ENCODE measurements around the gene FAM13B.
"Not testable (repeated sequence)": the region's sequence is repeated elsewhere in the genome, so short reads cannot be mapped to it uniquely, and the experiment has no call there.

Gene FAM13B

GRCh38 chr5:137959488-137959887 lies 73.4 kb downstream of the FAM13B start:
- H3K27me3 ChIP-seq (ENCODE audit: insufficient read depth, poor library complexity, severe bottlenecking): no peaks in the 10 kb centered on the region
- no peak overlapping the region for H3K4me3 ChIP-seq (replicated peaks; ENCODE audit: insufficient read depth, low read length)
- H3K27ac ChIP-seq (replicated peaks): no peak overlapping the region
- no peak for DNase-seq (ENCODE audit: low read depth in 1 of 2, low spot score in 1 of 2)
- TF ChIP-seq POLR2AphosphoS5 (IDR thresholded peaks at IDR 0.05; ENCODE audit: low read depth): no peak
- no peak for TF ChIP-seq CTCF (IDR thresholded peaks at IDR 0.05; ENCODE audit: insufficient read depth, low read length)
- no peak for TF ChIP-seq SPI1 (IDR thresholded peaks at IDR 0.05; ENCODE audit: borderline replicate concordance, low read depth)
- no peak for TF ChIP-seq REST (IDR thresholded peaks at IDR 0.05; ENCODE audit: insufficient replicate concordance, low read depth)
- no peak for TF ChIP-seq GABPA (IDR thresholded peaks at IDR 0.05; ENCODE audit: low read depth)

GRCh38 chr5:137957948-137958347 lies 74.9 kb downstream of the FAM13B start:
- Histone ChIP-seq H3K27ac (replicated peaks) (no peak overlapping the region), H3K4me3 (replicated peaks; ENCODE audit: insufficient read depth, low read length) (no peak overlapping the region), H3K27me3 (ENCODE audit: insufficient read depth, poor library complexity, severe bottlenecking) (no peaks in the 10 kb centered on the region)
- no peak for DNase-seq (ENCODE audit: low read depth in 1 of 2, low spot score in 1 of 2)
- TF ChIP-seq SPI1 (IDR thresholded peaks at IDR 0.05; ENCODE audit: borderline replicate concordance, low read depth): no peak
- TF ChIP-seq REST (IDR thresholded peaks at IDR 0.05; ENCODE audit: insufficient replicate concordance, low read depth): no peak
- TF ChIP-seq POLR2AphosphoS5 (IDR thresholded peaks at IDR 0.05; ENCODE audit: low read depth): no peak

GRCh38 chr5:137954131-137954879 lies 78.6 kb downstream of the FAM13B start:
- Histone ChIP-seq H3K4me3 (replicated peaks; ENCODE audit: insufficient read depth, low read length) (no peak overlapping the region), H3K27me3 (ENCODE audit: insufficient read depth, poor library complexity, severe bottlenecking) (no peaks in the 10 kb centered on the region), H3K27ac (replicated peaks) (no peak overlapping the region)
- DNase-seq (ENCODE audit: low read depth in 1 of 2, low spot score in 1 of 2): no peak
- TF ChIP-seq SPI1 (IDR thresholded peaks at IDR 0.05; ENCODE audit: borderline replicate concordance, low read depth): no peak

GRCh38 chr5:137945825-137946224 lies 87.1 kb downstream of the FAM13B start:
- Histone ChIP-seq H3K27me3 (ENCODE audit: insufficient read depth, poor library complexity, severe bottlenecking) (no peaks in the 10 kb centered on the region), H3K27ac (replicated peaks) (no peak overlapping the region), H3K4me3 (replicated peaks; ENCODE audit: insufficient read depth, low read length) (no peak overlapping the region)
- no peak for TF ChIP-seq GABPA (IDR thresholded peaks at IDR 0.05; ENCODE audit: low read depth)
- no peak for TF ChIP-seq CTCF (IDR thresholded peaks at IDR 0.05; ENCODE audit: insufficient read depth, low read length)
- TF ChIP-seq POLR2AphosphoS5 (IDR thresholded peaks at IDR 0.05; ENCODE audit: low read depth): no peak
- TF ChIP-seq REST (IDR thresholded peaks at IDR 0.05; ENCODE audit: insufficient replicate concordance, low read depth): no peak
- no peak for TF ChIP-seq SPI1 (IDR thresholded peaks at IDR 0.05; ENCODE audit: borderline replicate concordance, low read depth)
- DNase-seq (ENCODE audit: low read depth in 1 of 2, low spot score in 1 of 2): no peak

GRCh38 chr5:137944280-137944679 lies 88.6 kb downstream of the FAM13B start:
- H3K27me3 ChIP-seq (ENCODE audit: insufficient read depth, poor library complexity, severe bottlenecking); DNase-seq (ENCODE audit: low read depth in 1 of 2, low spot score in 1 of 2); H3K27ac ChIP-seq (replicated peaks); H3K4me3 ChIP-seq (replicated peaks; ENCODE audit: insufficient read depth, low read length): not testable (repeated sequence)
